K562 (cell line): ENCODE measurements around the gene CRKL. TPM values are rescaled to one million over a fixed set of nuclear protein-coding genes. Genes with fewer than 3 reads are reported as not detected.
A peak's percentile ranks its signal among the peaks of the same experiment; 100 is the strongest.

Experiments
- ELF1 ChIP-seq: fragments of 200-800 bp; sonication (Bioruptor generic); IDR thresholded peaks from 2 replicates; pipeline ENCODE4 v1.6.1; 2016; ENCODE audit warnings: missing genetic modification characterization, missing compliant biosample characterization
- ELK1 ChIP-seq: sonication (generic); formaldehyde crosslinking; IDR thresholded peaks from 2 replicates; pipeline ENCODE4 v1.8.1; 2022; ENCODE audit warnings: missing genetic modification reagents
- MAFG ChIP-seq: fragments of 450-650 bp; conservative IDR thresholded peaks from 2 replicates; pipeline ENCODE4 v1.6.1; 2016; ENCODE audit warnings: missing genetic modification characterization, missing compliant biosample characterization
- MAX ChIP-seq: sonication (generic); formaldehyde crosslinking; IDR thresholded peaks from 2 replicates; pipeline ENCODE4 v1.9.0; 2022; ENCODE audit warnings: mild to moderate bottlenecking, missing genetic modification reagents
- MITF ChIP-seq: IDR thresholded peaks from 2 replicates; pipeline ENCODE4 v1.6.1; 2014; ENCODE audit warnings: antibody characterized with exemption
- MTA2 ChIP-seq: fragments of 450-650 bp; IDR thresholded peaks from 2 replicates; pipeline ENCODE4 v1.6.1; 2016; ENCODE audit warnings: low read depth
- PTRF ChIP-seq: fragments of 450-650 bp; IDR thresholded peaks from 2 replicates; pipeline ENCODE4 v1.6.1; 2016; ENCODE audit warnings: mild to moderate bottlenecking, missing genetic modification characterization, missing compliant biosample characterization
- SP2 ChIP-seq: IDR thresholded peaks from 2 replicates; pipeline ENCODE4 v1.6.1; 2011; ENCODE audit warnings: mild to moderate bottlenecking, low read depth, low read length, moderate library complexity; ENCODE audit not compliant: poor library complexity, severe bottlenecking; ENCODE audit errors: extremely low read depth
- ZBTB9 ChIP-seq: fragments of 450-650 bp; formaldehyde crosslinking; IDR thresholded peaks from 2 replicates; pipeline ENCODE4 v1.4.0; 2020; ENCODE audit warnings: mild to moderate bottlenecking, moderate library complexity
- ZFP36 ChIP-seq: fragments of 150-350 bp; IDR thresholded peaks from 2 replicates; pipeline ENCODE4 v1.6.1; 2018; ENCODE audit warnings: low read length, low read depth; ENCODE audit not compliant: partially characterized antibody
- ZNF311 ChIP-seq: fragments of 250-450 bp; sonication (Bioruptor Pico); IDR thresholded peaks from 2 replicates; pipeline ENCODE4 v1.4.0; 2020; ENCODE audit warnings: mild to moderate bottlenecking, moderate library complexity
- ZNF589 ChIP-seq: fragments of 200-800 bp; sonication (Bioruptor generic); IDR thresholded peaks from 2 replicates; pipeline ENCODE4 v1.6.1; 2016; ENCODE audit warnings: low read depth, missing genetic modification characterization, missing compliant biosample characterization
- ZNF766 ChIP-seq: fragments of 200-800 bp; sonication (Bioruptor generic); conservative IDR thresholded peaks from 2 replicates; pipeline ENCODE4 v1.6.1; 2016; ENCODE audit warnings: missing genetic modification characterization, missing compliant biosample characterization
- polyA plus RNA-seq, 8 experiments: library from polyadenylated mRNA; depleted of rRNA in 4 of 8; stranded (reverse) in 5 of 8; unstranded in 3 of 8; fragments of >200 nt; fragmentation: Nextera tagmentation in 2 of 8; fragmentation: Illumina TruSeq in 1 of 8; extraction: Ambion mirVana in 2 of 8; extraction: Trizol in 1 of 8; gene quantifications; 2 replicates each; pipeline versions ENCODE4 v1.2.1 to v1.2.3, GENCODE V29; 2011 to 2014; ENCODE audit warnings: inconsistent platforms in 1 of 8, missing spikeins in 1 of 8
- total RNA-seq, 7 experiments: library from RNA; depleted of rRNA in 6 of 7; stranded (reverse); fragments of >200 nt in 6 of 7; fragmentation: Illumina TruSeq in 2 of 7; extraction: Trizol in 2 of 7; gene quantifications; 2 replicates each; pipeline versions ENCODE4 v1.2.1 to v1.2.3, GENCODE V29; 2011 to 2021; ENCODE audit warnings: low replicate concordance in 1 of 7
- TF ChIP-seq, protein P1 (sequence below): fragments of 450-650 bp; IDR thresholded peaks from 2 replicates; pipeline ENCODE4 v1.6.1; 2018; ENCODE audit warnings: mild to moderate bottlenecking, low read depth; ENCODE audit not compliant: partially characterized antibody
- TF ChIP-seq, protein P2 (sequence below): sonication (generic); formaldehyde crosslinking; IDR thresholded peaks from 2 replicates; pipeline ENCODE4 v1.8.0; 2022; ENCODE audit warnings: missing genetic modification reagents, mild to moderate bottlenecking, moderate library complexity, borderline replicate concordance
- TF ChIP-seq, protein P3 (sequence below), 2 experiments: IDR thresholded peaks in 1 of 2; conservative IDR thresholded peaks in 1 of 2; 2 replicates each; pipeline ENCODE4 v1.6.1; 2016; ENCODE audit warnings: low read depth in 2 of 2, mild to moderate bottlenecking in 1 of 2, missing compliant biosample characterization in 1 of 2, missing genetic modification characterization in 1 of 2, moderate library complexity in 1 of 2

CRKL gene
- total and polyA plus RNA-seq, 9 of the 15 experiments (the other 6 are each of a cell fraction or from before 2014, with no cell fraction given) = 100 to 263 (median 124) TPM

GRCh38 chr22:20998411-20999336, 81.5 kb downstream of the CRKL start (continued):
- TF ChIP-seq ELK1 = no peak
- no peak for TF ChIP-seq ZNF766 (CRISPR knock-in tag)
- no peak for TF ChIP-seq SP2
- TF ChIP-seq ZNF589 (CRISPR knock-in tag) = no peak
- TF ChIP-seq PTRF (tag) = no peak
- TF ChIP-seq MTA2 = no peak
- TF ChIP-seq, protein P1, sequence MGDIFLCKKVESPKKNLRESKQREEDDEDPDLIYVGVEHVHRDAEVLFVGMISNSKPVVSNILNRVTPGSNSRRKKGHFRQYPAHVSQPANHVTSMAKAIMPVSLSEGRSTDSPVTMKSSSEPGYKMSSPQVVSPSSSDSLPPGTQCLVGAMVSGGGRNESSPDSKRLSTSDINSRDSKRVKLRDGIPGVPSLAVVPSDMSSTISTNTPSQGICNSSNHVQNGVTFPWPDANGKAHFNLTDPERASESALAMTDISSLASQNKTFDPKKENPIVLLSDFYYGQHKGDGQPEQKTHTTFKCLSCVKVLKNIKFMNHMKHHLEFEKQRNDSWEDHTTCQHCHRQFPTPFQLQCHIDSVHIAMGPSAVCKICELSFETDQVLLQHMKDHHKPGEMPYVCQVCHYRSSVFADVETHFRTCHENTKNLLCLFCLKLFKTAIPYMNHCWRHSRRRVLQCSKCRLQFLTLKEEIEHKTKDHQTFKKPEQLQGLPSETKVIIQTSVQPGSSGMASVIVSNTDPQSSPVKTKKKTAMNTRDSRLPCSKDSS = no peak
- TF ChIP-seq ZFP36 = no peak
- TF ChIP-seq ZBTB9 = peak; percentile 44; the same call in 1 of the 2 replicates
- no peak for TF ChIP-seq ELF1 (tag)
- no peak for TF ChIP-seq MAX (CRISPR knock-in tag)
- TF ChIP-seq, protein P2, sequence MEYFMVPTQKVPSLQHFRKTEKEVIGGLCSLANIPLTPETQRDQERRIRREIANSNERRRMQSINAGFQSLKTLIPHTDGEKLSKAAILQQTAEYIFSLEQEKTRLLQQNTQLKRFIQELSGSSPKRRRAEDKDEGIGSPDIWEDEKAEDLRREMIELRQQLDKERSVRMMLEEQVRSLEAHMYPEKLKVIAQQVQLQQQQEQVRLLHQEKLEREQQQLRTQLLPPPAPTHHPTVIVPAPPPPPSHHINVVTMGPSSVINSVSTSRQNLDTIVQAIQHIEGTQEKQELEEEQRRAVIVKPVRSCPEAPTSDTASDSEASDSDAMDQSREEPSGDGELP = no peak
- no peak for TF ChIP-seq ZNF311 (CRISPR knock-in tag)
- no peak for TF ChIP-seq MAFG
- TF ChIP-seq MITF = no peak
- TF ChIP-seq, protein P3, sequence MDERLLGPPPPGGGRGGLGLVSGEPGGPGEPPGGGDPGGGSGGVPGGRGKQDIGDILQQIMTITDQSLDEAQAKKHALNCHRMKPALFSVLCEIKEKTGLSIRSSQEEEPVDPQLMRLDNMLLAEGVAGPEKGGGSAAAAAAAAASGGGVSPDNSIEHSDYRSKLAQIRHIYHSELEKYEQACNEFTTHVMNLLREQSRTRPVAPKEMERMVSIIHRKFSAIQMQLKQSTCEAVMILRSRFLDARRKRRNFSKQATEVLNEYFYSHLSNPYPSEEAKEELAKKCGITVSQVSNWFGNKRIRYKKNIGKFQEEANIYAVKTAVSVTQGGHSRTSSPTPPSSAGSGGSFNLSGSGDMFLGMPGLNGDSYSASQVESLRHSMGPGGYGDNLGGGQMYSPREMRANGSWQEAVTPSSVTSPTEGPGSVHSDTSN (CRISPR knock-in tag; IDR thresholded peaks at IDR 0.05; ENCODE audit: low read depth) = no peak
- TF ChIP-seq, protein P3 (tag; conservative IDR thresholded peaks at IDR 0.05; ENCODE audit: low read depth) = no peak
